Measurements from ENCODE around the gene BUB1B. TPM values are rescaled to one million over a fixed set of nuclear protein-coding genes. Genes with fewer than 3 reads are reported as not detected.
"Not testable (repeated sequence)": the region's sequence is repeated elsewhere in the genome, so short reads cannot be mapped to it uniquely, and the experiment has no call there.

BUB1B gene
- total RNA-seq, 1 donor from 2014 or later, result 1.7 TPM

DNA sequence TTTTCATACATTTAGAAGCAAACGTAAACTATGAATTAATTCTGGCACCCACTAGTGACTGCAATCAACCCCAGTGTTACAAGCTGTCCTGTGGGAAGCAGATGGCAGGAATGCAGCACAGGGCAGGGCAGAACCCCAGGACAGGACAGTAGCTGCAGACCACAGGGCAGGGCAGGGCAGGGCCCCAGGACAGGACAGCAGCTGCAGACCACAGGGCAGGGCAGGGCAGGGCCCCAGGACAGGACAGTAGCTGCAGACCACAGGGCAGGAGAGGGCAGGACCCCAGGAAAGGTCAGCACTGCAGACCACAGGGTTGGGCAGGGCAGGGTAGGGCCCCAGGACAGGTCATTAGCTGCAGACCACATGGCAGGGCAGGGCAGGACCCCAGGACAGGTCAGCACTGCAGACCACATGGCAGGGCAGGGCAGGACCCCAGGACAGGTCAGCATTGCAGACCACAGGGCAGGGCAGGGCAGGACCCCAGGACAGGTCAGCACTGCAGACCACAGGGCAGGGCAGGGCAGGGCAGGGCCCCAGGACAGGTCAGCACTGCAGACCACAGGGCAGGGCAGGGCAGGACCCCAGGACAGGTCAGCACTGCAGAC lies 24.9 kb upstream of the BUB1B start:
- DNase-seq (ENCODE audit: low spot score), result not testable (repeated sequence)

GRCh38 chr15:40136470-40137302 lies 24.2 kb upstream of the BUB1B start:
- no peak for DNase-seq (ENCODE audit: low spot score)

DNA sequence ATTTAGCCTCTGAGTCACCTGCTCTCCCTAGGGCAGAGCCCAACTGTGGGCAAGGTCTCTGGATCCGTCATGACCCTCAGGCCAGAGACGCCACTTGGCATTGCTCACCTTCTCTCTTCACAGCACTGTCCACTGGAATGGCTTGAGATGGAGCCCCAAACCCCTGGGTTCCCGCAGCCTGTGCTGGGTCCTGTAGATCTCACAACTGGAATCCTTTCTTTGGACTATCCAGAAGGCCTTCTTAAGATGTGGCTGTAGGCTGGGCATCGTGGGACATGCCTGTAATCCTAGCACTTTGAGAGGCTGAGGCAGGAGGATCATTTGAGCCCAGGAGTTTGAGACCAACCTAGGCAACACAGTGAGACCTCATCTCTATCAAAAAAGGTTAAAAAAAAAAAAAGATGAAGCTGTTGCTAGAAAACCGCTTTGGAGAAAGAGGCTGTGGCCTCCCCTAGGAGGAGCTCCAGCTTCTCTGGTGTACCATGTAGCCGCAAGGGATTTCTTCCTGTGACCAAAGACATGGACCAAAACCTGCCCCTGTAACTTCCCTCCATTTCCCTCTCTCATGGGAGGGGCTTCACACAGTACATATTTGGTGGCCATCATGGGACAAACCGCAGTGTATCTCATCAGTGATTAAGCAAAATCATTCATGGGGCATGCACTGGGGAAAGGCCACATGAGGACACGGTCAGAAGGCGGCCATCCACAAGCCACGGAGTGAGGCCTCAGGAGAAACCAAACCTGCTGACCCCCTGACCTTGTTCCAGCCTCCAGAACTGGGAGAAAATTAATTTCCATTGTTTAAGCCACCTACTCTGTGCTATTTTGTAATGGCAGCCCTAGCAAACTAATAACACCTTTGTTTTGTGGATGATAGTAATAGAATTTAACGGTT lies 23.3 kb upstream of the BUB1B start:
- no peak for DNase-seq (ENCODE audit: low spot score)

GRCh38 chr15:40138201-40138570 lies 22.7 kb upstream of the BUB1B start:
- DNase-seq (ENCODE audit: low spot score), result not testable (repeated sequence)

- DNase-seq (ENCODE audit: low spot score), result no peak
Observed at GRCh38 chr15:40142428-40142827, 18.4 kb upstream of the BUB1B start.

DNA sequence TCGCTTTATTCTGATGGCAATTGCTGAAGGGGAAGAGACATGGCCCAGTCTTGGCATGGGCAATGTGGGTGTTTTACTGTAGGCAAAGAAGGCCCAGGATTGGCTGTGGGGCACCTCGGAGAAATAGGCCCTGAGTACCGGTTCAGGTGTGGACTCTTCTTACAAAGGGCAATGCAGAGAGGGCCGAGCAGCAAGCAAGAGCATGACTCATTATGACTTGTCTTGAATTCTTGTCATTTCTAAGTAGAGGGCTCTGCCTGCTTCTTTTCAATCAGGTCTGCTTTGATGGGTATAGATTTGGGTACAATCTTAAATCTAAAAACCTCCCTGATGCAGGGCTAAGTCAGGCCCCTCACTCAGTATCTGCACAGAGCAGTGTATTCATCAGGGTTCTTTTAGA lies 14.8 kb upstream of the BUB1B start:
- DNase-seq (ENCODE audit: low spot score), result no peak

GRCh38 chr15:40149339-40149738 lies 11.5 kb upstream of the BUB1B start:
- DNase-seq (ENCODE audit: low spot score), result no peak

GRCh38 chr15:40150163-40150925 lies 10.5 kb upstream of the BUB1B start:
- DNase-seq (ENCODE audit: low spot score), result no peak

DNA sequence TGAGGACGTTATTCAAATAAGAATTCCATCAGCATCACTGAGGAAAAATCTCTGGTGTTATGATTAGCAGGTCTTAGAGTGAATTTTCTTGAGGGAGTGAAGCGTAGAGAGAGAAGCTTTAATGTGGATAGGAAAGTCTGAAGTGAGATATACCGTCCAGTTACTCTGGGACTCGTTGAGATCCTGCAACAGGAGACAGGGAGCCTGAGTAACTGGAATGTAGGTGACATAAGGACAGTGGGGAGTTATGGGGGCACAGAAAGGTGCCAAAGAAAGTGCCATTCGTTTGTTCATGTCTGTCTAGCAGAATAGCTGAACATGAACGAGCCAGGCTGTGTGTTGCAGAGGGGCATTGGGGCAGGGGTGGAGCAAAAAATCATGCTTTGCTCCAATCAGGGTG lies 9.4 kb upstream of the BUB1B start:
- DNase-seq (ENCODE audit: low spot score), result no peak

GRCh38 chr15:40151991-40152390 lies 8.9 kb upstream of the BUB1B start:
- no peak for DNase-seq (ENCODE audit: low spot score)

GRCh38 chr15:40154821-40155220 lies 6.0 kb upstream of the BUB1B start:
- DNase-seq (ENCODE audit: low spot score), result not testable (repeated sequence)

GRCh38 chr15:40155270-40155910 lies 5.5 kb upstream of the BUB1B start:
- peak; percentile 33 for DNase-seq (ENCODE audit: low spot score)

DNA sequence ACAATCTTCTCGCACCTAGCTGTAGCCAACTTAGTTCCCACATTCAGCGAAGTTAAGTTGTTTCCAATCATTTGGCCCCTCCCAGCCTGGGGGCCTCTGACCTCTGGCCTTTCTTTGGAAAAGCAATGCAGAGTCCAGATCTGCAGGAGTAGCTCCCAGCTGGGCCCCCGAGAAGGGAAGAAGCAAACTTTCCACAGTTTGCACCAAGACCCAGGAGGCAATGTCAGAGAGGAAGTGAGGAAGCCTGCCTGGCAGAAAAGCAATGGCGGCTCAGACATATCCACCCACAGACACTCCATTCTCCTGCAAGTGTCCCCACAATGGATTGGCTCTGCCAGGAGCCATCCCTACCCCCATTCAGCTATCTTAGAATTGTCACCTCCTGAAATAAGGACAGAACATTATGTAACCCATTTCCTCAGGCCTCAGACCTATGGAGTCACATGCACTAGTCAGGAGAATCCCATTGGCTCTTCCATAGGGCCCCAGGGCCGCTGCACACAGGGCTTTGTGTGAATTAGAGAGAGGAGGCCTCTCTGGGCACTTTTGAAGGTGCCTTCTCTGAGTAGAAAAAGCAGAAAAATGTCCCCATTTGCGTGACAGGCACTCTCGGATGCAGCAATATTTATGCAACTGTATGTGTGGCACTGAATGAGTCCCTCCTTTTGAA lies 3.0 kb upstream of the BUB1B start:
- DNase-seq (ENCODE audit: low spot score), result no peak

GRCh38 chr15:40160021-40160420 lies 848 bp upstream of the BUB1B start:
- no peak for DNase-seq (ENCODE audit: low spot score)

- DNase-seq (ENCODE audit: low spot score), result no peak
Observed at GRCh38 chr15:40161693-40162391, 973 bp downstream of the BUB1B start.

GRCh38 chr15:40162552-40162951 lies 1.7 kb downstream of the BUB1B start:
- no peak for DNase-seq (ENCODE audit: low spot score)

DNA sequence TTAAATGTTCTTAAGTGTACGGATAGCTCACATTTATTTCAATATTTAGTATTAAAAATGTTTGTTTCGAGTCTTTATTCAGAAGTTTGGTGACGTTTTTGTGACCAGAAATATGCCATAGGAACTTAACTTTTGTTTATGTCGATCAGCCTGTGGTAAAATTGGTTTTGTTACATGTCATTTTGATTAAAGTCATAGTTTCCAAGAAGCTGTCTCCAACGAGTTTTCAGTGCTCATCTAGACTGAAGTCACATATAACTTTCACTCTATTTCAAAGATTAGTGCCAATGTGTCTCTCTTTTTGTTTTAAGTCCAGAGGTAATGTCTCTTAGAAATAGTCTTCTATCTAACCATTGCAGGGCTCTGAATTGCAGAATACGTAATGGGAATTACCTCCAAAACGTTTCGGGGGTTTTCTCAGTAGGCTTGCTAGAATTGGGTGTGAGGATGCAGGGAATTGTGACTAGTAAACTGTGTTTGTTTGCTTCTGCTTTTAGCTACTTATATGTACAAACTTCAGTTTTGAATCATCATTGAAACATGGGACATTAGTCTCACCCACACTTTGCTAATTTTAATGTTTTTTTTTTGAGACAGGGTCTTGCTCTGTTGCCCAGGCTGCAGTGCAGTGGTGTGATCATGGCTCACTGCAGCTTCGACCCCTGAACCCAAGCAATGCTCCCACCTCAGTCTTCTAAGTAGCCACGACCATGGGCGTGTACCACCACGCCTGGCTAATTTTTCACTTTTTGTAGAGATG lies 3.0 kb downstream of the BUB1B start:
- DNase-seq (ENCODE audit: low spot score), result no peak

- not testable (repeated sequence) for DNase-seq (ENCODE audit: low spot score)
Observed at GRCh38 chr15:40167374-40167773, 6.5 kb downstream of the BUB1B start.

DNA sequence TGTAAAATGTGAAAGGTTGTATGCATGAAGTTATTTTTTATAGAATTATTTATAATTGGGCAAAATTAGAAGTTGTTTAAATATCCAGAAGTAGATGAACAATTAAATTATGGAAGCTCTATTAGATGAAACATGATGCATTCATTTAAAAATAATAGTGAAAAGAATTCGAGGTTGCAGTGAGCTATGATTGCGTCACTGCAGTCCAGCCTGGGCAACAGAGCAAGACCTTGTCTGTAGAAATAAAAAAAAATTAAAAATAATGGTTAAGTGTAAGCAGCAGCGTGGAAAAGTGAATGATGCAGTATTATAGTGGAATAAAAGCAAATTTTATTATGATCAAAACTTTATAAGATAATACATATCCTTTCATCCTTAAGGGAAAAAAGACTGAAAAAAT lies 14.3 kb downstream of the BUB1B start:
- no peak for DNase-seq (ENCODE audit: low spot score)

Data from umbilical cord (tissue), 2 donors.